AG09319 (cell line): ENCODE data around the gene ADAMTSL2.

Experiments used
- DNase-seq: peaks from one replicate; pipeline ENCODE4 v3.0.0-alpha.2; 2010; ENCODE audit warnings: low read depth; ENCODE audit errors: extremely low read depth
- TF ChIP-seq, protein P1 (sequence below): IDR thresholded peaks from 2 replicates; pipeline ENCODE4 v1.5.1; 2011; ENCODE audit warnings: low read depth, mild to moderate bottlenecking, inconsistent platforms, low read length, moderate library complexity

The ADAMTSL2 gene

DNA sequence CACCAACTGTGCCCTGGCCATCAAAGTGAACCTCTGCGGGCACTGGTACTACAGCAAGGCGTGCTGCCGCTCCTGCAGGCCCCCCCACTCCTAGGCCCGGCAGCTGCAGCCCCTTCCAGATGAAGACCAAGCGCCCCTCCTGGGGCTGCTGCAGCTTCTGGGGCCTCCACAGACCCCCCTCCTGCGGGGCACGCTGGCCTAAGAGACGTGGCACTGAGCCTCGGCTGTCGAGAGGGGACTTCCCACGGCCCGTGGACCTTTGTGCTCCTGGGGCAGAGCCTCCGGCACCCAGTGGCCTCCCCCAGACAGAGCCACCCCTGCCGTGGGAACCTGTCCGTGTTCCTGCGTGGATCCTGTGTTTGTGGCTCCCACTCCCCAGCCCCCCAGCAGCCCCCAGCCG, 40.3 kb downstream of the ADAMTSL2 start:
- no peak for DNase-seq
- TF ChIP-seq, protein P1, sequence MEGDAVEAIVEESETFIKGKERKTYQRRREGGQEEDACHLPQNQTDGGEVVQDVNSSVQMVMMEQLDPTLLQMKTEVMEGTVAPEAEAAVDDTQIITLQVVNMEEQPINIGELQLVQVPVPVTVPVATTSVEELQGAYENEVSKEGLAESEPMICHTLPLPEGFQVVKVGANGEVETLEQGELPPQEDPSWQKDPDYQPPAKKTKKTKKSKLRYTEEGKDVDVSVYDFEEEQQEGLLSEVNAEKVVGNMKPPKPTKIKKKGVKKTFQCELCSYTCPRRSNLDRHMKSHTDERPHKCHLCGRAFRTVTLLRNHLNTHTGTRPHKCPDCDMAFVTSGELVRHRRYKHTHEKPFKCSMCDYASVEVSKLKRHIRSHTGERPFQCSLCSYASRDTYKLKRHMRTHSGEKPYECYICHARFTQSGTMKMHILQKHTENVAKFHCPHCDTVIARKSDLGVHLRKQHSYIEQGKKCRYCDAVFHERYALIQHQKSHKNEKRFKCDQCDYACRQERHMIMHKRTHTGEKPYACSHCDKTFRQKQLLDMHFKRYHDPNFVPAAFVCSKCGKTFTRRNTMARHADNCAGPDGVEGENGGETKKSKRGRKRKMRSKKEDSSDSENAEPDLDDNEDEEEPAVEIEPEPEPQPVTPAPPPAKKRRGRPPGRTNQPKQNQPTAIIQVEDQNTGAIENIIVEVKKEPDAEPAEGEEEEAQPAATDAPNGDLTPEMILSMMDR, result no peak

DNA sequence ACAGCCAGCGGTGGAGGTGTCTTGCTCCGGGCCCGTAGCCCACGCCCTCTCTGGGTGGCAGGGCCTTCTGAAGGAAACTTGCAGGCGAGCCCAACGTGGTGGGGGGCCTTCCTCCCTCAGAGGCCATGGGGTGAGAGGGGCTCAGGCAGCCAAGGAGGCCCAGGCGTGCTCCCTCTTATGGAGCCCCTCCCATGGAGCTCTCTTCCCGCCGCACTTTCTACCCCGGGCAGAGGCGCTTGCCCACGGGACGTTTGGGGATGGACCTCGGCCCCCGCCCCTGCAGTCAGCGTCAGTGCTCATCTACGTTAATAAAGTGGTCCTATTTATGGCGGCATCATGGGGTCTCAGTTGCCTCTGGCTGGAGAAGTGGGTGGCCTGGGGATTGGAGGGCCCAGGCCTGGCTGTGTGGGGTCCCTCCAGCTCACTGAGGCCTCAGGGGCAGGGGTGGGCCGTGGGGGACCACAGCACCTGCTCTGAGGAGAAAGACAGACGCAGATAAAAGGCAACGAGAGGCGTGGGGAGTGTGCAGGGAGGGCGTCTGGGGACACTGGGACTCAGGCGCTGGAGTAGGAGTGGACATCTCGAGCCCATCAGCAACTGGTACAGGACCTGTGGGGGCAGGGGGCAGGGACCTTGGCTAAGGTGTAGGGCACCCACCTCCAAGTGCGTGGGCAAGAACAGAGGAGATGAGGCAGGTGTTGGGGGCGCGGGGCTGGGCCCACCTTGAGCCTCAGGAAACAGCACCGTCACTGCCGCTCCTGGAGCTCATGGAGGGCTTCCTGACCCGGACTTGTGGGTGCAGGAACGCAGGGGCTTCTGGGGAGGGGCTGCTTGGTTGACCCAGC, 40.9 kb downstream of the ADAMTSL2 start:
- no peak for DNase-seq
- TF ChIP-seq, protein P1, result no peak

DNA sequence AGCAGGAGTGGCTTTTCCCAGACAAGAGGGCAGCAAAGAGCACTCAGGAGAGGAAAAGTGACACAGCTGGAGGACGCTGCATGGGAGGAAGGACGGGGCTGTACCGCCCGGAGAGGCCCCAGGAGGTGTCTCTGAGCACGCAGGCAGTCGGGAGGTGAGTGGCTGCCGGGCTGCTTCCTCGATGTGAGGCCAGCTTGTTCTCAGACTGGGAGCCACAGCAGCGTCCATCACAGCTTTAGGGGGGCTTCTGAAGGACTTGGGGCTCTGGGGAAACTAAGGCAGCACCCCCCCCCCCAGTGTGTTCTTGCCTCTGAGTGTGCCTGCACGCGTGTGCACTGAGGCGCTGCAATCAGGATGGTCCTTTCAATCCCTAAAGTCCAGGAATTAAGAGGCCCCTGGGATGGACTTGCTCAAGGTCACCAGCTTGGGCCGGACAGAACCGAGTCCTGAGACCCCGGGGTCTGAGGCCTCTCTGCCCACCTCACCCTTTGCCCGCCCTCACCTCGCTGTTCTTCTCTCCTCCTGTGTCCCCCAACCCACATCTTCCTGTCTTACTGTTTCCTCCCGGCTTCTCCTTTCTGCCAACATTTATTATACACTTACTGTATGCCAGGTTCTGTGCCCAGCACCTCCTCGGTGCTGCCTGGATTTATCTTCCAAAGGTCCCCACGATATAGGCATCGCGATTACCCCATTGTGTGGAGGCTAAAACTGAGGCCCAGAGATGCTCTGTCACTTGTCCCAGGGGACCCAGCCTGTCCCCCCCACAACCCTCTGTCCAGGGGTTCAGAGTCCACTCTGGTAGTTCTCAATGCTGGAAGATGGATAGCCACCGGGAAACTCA, 41.7 kb downstream of the ADAMTSL2 start:
- DNase-seq, result no peak
- TF ChIP-seq, protein P1, result no peak

DNA sequence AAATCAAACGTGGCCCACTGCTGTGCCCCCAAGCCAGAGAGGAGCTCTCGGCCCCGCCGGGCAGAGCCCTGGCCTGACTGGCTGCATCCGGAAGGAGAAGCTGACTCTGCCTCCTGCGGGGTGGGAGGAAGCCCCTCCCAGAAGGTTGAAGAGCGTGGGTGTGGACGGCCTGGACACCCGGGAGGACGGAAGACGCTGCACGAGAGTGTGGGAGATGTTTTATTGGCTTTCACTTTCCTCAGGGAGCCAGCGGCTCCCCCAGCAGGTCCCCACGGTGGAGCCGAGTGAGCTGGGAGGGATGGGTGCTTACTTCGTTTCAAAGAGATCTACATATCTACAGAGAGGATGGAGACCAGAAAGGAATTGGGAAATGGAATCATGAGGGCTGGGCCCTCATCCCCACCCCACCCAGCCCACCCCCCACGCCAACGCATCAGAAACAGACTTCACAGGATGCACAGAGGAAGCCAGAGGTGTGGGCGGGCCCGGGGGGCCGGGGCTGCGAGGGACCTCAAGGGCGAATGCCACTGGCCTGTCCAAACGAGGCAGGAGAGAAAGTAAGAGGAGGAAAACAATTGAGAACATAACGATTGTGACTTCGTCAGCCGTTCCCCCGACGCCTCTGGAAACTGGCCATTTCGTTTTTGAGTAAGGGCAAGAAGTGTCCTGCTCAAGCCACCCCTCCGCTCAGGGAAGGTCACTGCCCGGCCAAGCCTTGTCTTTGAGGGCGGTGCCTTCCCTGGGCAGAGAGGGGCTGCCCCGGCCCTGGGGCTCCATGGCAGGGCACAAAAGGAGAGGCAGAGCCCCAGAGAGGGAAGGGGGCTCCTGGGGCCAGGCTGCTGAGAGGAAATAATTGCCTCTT, 42.6 kb downstream of the ADAMTSL2 start:
- TF ChIP-seq, protein P1, result no peak
- no peak for DNase-seq

DNA sequence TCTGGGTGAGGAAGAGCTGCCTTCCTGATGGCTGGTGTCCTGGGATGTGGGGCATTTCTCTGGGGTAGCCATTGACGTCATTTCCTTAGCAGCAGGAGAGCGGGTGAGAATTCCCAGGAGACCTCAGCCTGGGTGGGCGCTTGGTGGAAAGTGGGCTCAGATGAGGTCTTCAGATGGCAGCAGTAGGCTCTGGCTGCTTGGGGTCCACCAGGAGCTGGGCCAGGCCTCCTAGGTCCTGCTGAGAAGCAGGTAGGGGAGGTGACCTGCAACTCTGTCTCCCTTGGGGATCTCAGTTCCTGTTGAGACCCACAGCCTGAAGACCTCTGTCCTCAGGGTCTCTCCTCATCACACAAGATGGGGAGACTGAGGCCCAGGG, 43.2 kb downstream of the ADAMTSL2 start:
- TF ChIP-seq, protein P1, result no peak
- no peak for DNase-seq

DNA sequence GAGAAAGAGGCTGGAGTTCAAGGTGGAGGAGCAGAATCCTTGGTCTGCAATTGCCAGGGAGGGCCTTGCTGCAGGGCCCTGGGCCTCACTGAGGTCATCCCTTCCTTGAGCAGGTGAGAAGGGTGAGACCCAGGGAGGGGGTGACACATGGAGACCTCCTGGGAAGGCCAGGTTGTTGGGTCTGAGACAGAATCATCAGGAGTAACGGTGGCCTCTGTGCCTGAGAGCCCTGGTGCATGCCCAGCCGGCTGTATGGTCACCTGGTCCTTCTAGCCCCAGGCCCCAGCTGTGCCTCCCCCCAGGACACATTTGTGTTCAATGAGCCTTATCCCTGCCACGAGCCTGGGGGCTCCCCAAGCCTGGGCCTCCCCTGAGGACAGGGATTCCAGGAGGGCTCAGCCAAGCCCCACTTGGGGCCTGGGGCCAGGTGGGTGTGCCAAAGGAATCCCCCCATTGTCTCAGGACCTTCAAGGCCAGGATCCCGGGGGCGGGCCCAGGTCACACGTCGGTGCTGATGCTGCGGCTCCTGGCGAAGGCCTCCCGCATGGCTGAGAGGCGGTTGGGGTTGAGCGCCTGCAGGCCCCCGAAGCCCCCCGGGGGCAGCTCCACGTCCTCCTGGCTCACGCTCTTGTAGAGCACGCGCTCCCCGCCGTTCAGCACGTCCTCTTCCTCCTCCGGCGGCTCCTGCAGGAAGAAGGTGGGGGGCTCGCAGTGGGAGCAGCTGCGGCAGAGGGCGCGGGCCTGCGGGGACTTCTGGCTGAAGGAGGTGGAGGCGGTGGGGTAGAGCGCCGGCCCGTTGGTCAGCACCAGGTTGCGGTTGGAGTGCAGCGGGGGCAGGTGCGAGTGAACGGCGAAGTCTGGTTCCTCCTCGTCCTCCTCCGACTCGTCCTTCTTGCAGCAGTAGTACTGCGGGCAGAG, 44.3 kb downstream of the ADAMTSL2 start:
- TF ChIP-seq, protein P1, result no peak
- no peak for DNase-seq
